ENCODE measurements around the gene PARL.

The PARL gene

GRCh38 chr3:183912895-183913579, 28.4 kb upstream of the PARL start:
- no peak for TF ChIP-seq GATA2 (IDR thresholded peaks at IDR 0.05; ENCODE audit: low read depth, low read length)
- no peak for TF ChIP-seq GATA3 (IDR thresholded peaks at IDR 0.05; ENCODE audit: low read depth, low read length)

- TF ChIP-seq GATA2 (IDR thresholded peaks at IDR 0.05; ENCODE audit: low read depth, low read length) (no peak), GATA3 (IDR thresholded peaks at IDR 0.05; ENCODE audit: low read depth, low read length) (no peak)
Observed at GRCh38 chr3:183911763-183912506, 27.3 kb upstream of the PARL start.

DNA sequence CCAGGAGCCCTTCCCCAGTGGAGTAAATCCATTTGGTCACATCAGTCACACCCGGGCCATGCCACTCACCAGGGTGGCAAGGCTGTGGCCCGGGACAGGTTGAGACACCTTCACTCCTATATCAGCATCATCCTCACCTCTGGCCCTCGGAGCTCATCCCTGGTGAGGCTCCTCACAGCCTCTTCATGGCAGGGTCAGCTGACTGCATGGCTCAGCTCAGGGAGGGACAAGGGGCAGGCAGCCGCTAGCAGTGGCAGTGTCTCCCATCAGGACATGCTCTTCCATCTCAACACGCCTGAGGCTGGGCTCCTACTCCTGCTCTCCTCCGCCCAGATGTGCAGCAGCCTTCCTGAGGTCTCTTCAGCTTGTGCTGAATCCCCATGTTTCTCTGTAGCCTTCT, 26.4 kb upstream of the PARL start:
- TF ChIP-seq GATA3 (IDR thresholded peaks at IDR 0.05; ENCODE audit: low read depth, low read length) (no peak), GATA2 (IDR thresholded peaks at IDR 0.05; ENCODE audit: low read depth, low read length) (no peak)

- TF ChIP-seq GATA2 (IDR thresholded peaks at IDR 0.05; ENCODE audit: low read depth, low read length), result no peak
- TF ChIP-seq GATA3 (IDR thresholded peaks at IDR 0.05; ENCODE audit: low read depth, low read length), result no peak
Observed at GRCh38 chr3:183909030-183909600, 24.4 kb upstream of the PARL start.

GRCh38 chr3:183907911-183908331, 23.2 kb upstream of the PARL start:
- TF ChIP-seq GATA2 (IDR thresholded peaks at IDR 0.05; ENCODE audit: low read depth, low read length) (no peak), GATA3 (IDR thresholded peaks at IDR 0.05; ENCODE audit: low read depth, low read length) (no peak)

- TF ChIP-seq GATA3 (IDR thresholded peaks at IDR 0.05; ENCODE audit: low read depth, low read length) (no peak), GATA2 (IDR thresholded peaks at IDR 0.05; ENCODE audit: low read depth, low read length) (no peak)
Observed at GRCh38 chr3:183907176-183907575, 22.5 kb upstream of the PARL start.

- TF ChIP-seq GATA2 (IDR thresholded peaks at IDR 0.05; ENCODE audit: low read depth, low read length) (no peak), GATA3 (IDR thresholded peaks at IDR 0.05; ENCODE audit: low read depth, low read length) (no peak)
Observed at GRCh38 chr3:183906234-183906921, 21.7 kb upstream of the PARL start.

- TF ChIP-seq GATA2 (IDR thresholded peaks at IDR 0.05; ENCODE audit: low read depth, low read length), result no peak
- no peak for TF ChIP-seq GATA3 (IDR thresholded peaks at IDR 0.05; ENCODE audit: low read depth, low read length)
Observed at GRCh38 chr3:183904833-183905780, 20.4 kb upstream of the PARL start.

DNA sequence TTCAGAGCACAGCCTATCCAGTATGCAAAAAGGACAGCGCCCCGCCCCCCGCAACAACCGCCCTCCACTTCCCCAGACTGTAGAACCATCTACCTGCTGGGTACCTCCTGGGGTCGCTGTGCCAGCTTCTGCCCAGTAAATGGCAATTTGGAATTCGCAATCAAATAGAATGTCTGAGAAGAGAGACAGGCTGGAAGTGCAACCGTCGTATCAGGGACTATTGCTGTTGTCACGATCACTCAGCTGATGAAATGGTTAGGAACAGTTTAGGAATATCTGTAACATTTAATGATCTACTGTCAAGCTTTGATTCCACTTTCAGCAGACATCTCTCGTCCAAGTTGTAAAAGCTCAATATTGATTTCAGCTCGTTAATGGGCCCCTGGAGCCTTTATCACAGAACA, 13.3 kb upstream of the PARL start:
- TF ChIP-seq GATA2 (IDR thresholded peaks at IDR 0.05; ENCODE audit: low read depth, low read length), result no peak
- no peak for TF ChIP-seq GATA3 (IDR thresholded peaks at IDR 0.05; ENCODE audit: low read depth, low read length)

- TF ChIP-seq GATA3 (IDR thresholded peaks at IDR 0.05; ENCODE audit: low read depth, low read length) (no peak), GATA2 (IDR thresholded peaks at IDR 0.05; ENCODE audit: low read depth, low read length) (no peak)
Observed at GRCh38 chr3:183897606-183898005, 12.9 kb upstream of the PARL start.

DNA sequence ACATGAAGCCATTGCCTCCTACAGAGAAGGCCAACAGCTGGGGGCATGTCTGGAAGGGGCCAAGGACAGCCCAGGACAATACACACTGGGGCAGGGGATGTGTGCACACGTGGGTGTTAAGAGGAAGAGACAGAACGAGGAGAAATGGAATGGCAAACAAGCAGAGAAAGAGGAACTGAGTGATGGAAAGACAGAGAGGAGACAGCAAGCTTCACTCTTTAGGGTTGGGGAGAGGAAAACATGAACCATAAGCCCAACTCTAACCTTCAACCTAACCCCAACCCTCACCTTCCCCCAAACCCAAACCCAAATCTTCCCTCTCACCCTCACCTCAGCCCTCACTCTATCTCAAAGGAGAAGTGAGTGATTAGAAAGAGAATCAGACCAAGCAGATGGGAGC, 11.9 kb upstream of the PARL start:
- no peak for TF ChIP-seq GATA3 (IDR thresholded peaks at IDR 0.05; ENCODE audit: low read depth, low read length)
- TF ChIP-seq GATA2 (IDR thresholded peaks at IDR 0.05; ENCODE audit: low read depth, low read length), result no peak

- TF ChIP-seq GATA2 (IDR thresholded peaks at IDR 0.05; ENCODE audit: low read depth, low read length) (no peak), GATA3 (IDR thresholded peaks at IDR 0.05; ENCODE audit: low read depth, low read length) (no peak)
Observed at GRCh38 chr3:183896184-183896583, 11.5 kb upstream of the PARL start.

DNA sequence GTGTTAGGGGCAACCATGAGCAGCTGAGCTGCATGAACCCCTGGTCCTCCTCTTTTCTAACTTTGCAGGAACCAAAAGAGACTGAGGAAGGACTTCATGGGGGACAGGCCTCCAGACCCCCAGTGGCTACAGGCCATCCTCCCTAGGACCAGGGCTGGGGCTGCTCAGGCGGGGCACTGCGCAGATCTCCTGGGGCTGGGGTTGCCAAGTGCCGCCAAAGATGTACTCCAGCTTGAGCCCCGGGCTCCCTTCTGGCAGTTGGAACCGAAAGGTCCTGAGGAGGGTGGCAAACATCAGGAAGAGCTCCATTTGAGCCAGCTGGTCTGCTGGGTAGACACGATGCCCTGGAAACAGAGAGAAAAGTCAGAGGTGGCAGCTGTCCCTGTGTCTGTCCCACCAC, 11.1 kb upstream of the PARL start:
- no peak for TF ChIP-seq GATA3 (IDR thresholded peaks at IDR 0.05; ENCODE audit: low read depth, low read length)
- TF ChIP-seq GATA2 (IDR thresholded peaks at IDR 0.05; ENCODE audit: low read depth, low read length), result no peak
